HG03565 (cell line): ENCODE measurements around the gene EIF3B.
A peak's percentile ranks its signal among the peaks of the same experiment; 100 is the strongest.
"Not testable (repeated sequence)": the region's sequence is repeated elsewhere in the genome, so short reads cannot be mapped to it uniquely, and the experiment has no call there.

Experiments used
- ATAC-seq: cut with Tn5 transposase; IDR thresholded peaks from one replicate; pipeline ENCODE4 v1.9.1; 2021; ENCODE audit warnings: mild to moderate bottlenecking, moderate library complexity; ENCODE audit not compliant: unreplicated experiment

The EIF3B gene

GRCh38 chr7:2399848-2400587 lies 45.4 kb downstream of the EIF3B start:
- ATAC-seq: no peak

DNA sequence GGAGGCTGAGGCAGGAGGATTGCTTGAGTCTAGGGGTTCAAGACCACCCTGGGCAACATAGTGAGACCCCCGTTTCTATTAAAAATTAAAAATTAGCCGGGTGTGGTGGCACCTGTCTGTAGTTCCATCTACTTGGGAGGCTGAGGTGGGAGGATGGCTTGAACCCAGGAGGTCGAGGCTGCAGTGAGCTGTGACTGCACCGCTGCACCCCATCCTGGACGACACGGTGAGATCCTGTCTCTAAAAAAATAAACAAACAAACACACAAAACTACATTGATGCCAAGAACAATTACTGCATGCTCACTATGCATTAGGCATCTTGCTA lies 48.0 kb downstream of the EIF3B start:
- ATAC-seq: no peak

DNA sequence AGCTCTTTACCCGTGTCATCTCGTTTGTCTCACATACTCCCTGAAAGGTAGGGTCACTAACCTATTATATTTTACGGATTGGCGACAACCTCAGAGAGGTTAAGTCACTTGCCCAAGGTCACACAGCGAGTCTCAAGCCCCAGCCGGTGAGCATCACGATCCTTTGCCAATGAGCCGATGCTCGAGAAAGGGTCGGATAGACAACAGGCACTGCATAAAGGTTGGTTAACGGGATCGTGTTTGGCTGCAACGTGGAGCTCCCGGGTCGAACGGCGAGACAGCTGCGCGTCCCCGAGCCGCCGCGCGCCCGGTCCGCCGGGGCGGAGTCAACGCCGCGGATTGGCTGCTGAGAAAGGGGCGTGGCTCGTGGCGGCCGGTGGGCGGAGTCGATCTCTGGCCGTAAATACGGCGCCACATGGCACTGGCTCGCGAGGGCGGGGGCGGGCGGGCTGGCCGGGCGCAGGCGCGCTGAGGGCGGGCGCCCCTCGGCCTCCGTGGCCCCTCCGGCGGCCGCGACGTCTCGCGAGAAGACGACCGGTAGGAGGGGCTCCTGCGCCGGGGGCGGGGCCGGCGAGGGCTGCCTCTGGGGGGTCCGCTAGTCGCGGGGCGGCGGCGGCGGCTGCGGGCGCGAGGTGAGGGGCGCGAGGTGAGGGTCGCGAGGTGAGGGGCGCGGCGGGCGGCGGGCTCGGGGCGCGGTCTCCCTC lies 48.5 kb downstream of the EIF3B start, which contains the start of gene CHST12:
Gene CHST12, plus strand, starts transcription at position 598 of the 704 bp plus-strand sequence. CDS start 29,029 bp downstream, outside the sequence.
- ATAC-seq: peak; percentile 47

GRCh38 chr7:2403718-2404648 lies 49.4 kb downstream of the EIF3B start:
- ATAC-seq: no peak

DNA sequence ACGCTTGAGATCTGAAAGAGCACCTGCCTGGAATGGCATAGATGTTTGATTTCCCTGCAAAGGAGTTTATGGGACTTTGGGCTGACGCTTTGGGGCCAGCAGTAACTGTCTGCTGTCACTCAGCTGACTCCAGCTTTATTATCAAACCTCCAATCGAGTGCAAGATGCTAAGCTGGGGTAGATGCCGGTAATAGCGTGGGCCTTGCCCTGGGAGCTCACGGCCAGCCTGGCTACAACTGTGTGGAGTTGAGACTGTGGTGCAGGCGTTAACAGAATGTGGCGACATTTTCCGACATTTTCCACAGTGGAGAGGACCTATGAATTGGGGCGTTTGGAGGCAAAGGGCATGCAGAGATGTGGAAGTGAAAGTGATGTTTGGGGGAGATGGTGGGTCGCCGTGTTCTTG lies 50.1 kb downstream of the EIF3B start:
- ATAC-seq: no peak

- ATAC-seq: no peak
Observed at GRCh38 chr7:2405201-2405600, 50.6 kb downstream of the EIF3B start.

- peak; percentile 35 for ATAC-seq
Observed at GRCh38 chr7:2405601-2406345, 51.1 kb downstream of the EIF3B start.

DNA sequence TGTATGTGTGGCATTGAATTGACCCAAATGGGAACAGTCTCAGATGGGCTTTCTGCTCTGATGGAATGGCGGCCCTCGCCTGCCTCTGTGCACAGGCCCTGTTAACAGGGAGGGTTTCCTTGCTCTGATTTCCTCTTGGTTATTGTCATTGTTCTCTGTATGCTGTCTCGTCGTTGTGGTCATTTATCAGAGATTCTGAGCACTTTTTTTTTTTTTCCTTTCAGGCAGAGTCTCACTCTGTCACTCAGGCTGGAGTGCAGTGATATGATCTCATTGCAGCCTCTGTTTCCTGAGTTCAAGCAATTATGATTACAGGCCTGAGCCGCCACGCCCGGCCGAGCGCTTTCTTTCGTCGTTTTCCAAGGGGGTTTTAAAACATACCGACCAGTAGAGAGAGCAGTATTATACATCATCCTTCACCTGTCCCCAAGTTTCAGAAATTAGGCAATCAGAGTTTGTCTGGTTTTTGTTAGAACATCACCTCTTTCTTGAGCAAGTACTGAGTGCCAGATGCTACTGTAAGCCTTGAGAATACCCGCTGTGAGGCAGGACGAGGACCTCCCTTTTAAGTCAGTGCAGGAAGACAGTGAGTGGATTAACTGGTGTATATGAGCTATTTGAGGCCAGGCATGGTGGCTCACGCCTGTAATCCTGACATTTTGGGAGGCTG lies 55.3 kb downstream of the EIF3B start:
- ATAC-seq: no peak

- no peak for ATAC-seq
Observed at GRCh38 chr7:2411049-2411448, 56.4 kb downstream of the EIF3B start.

DNA sequence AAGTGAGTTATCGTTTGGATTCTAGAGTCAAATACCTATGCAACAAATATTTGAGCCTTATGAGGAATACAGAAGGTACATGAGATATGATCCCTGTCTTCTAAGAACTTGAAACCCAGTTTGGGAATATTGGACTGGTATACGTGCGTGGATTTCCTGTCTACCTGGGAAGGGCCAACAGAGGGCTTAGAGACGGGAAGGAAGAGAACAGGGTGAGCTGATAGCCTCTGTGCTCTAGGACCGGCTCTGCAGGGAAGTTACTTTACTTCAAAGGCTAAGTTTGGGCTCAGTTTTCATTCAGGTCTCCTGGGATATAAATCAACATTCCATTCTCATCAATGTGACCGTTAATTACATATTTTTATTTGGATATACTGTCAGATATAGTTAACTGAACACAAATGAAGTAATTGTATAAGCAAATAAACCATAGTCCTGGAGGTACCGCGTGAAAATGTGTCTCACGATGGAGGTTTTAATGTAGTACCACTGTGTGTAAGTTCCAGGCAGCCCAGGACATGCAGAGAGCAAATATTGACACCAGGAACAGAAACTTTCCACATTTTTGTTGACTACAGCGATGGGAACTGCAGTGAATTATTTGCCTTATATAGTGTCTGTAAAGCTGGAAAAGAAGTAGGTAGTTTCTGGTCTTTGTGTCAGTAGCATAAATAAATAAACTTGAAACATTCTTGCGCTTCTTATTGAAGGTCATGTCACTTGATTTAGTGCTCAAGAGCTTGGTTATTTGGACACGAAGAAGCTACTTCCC lies 57.4 kb downstream of the EIF3B start:
- ATAC-seq: no peak

GRCh38 chr7:2412587-2413201 lies 58.1 kb downstream of the EIF3B start:
- no peak for ATAC-seq

GRCh38 chr7:2416063-2416462 lies 61.4 kb downstream of the EIF3B start:
- ATAC-seq: no peak

DNA sequence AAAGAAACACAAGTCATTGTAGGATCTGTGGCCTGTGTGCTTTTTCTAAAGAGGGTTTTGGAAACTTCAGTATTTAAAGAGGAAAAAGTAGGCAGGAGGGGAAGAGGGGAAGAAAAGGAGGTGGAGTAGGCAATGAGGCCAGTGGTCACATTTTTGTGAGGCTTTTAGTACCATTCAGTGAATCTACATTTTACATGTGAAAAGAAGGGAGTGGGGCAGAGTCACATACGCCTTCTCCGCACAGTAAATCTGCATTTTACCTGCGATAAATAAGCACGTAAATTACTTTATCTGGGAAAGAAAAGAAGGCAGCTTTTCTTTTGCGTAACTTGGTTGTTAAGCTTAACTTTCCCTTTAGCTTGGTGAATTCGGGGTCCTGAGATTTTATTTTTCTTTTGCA lies 62.0 kb downstream of the EIF3B start:
- no peak for ATAC-seq

GRCh38 chr7:2417178-2417577 lies 62.6 kb downstream of the EIF3B start:
- not testable (repeated sequence) for ATAC-seq

DNA sequence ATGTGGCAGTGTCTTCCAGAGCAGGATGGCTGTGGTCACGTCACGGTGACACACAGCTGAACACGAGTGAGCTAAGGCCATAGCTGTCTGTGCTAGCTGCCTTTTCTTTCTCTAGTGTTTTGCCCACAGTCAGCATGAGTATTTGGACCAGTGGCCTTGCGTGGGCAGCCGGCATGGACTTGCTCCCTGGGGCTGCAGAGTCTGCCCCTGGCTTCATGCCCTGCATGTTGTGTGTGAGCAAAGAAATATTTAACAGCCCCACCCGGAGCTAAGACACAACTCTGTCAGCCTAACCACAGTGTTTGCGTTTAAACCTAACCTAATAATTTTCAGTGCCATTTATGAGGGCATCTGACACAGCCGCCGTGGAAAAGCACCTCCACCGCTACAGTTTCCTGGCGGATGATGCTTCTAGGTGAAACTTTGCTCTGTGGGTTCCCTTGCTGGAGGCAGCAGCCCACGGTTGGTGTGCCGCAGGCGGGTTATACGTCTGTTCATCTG lies 63.4 kb downstream of the EIF3B start:
- ATAC-seq: no peak

- ATAC-seq: no peak
Observed at GRCh38 chr7:2420216-2420933, 65.7 kb downstream of the EIF3B start.

- no peak for ATAC-seq
Observed at GRCh38 chr7:2421943-2422310, 67.3 kb downstream of the EIF3B start.

DNA sequence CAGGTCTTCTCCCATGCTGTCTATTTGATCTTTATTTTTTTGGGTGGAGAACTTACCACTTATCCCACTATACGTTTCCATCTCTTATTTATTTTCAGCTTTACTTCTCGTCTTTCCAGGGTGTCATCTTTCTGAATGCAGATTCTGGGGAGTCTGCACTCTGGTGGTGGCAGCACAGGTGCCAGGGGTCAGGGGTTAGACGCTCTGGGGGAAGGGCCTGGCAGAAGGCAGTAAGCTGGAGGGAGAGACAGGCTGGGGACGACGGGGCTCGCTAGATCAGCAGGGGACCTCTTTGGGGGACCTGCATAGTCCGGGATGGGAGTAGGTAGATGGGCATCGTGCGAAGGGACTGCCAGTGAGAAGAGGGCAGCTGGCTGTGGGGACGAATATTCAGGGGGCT lies 71.1 kb downstream of the EIF3B start:
- ATAC-seq: no peak
